Liver (tissue), 9 donors: ENCODE measurements around the gene DAAM1. TPM values are rescaled to one million over a fixed set of nuclear protein-coding genes. Genes with fewer than 3 reads are reported as not detected.

ENCODE experiments used
- DNase-seq: peaks from one replicate; pipeline ENCODE4 v3.0.0-alpha.2; 2017; ENCODE audit warnings: low spot score
- H3K27ac ChIP-seq, 2 donors: one replicate each; pipeline ENCODE4 v1.7.0; 2013; ENCODE audit warnings: inconsistent platforms in 2 of 2, low read length in 2 of 2, control low read depth in 1 of 2, low read depth in 1 of 2, mild to moderate bottlenecking in 1 of 2
- H3K27me3 ChIP-seq, 4 donors: one replicate each; pipeline versions ENCODE4 v1.6.1 to v1.7.0; 2013; ENCODE audit warnings: low read length in 3 of 4, inconsistent platforms in 1 of 4, mild to moderate bottlenecking in 1 of 4, moderate library complexity in 1 of 4; ENCODE audit not compliant: control insufficient read depth in 4 of 4, insufficient read depth in 4 of 4
- H3K36me3 ChIP-seq, 4 donors: one replicate each; pipeline versions ENCODE4 v1.6.1 to v1.7.0; 2013; ENCODE audit warnings: low read length in 3 of 4, mild to moderate bottlenecking in 3 of 4, low read depth in 1 of 4, moderate library complexity in 1 of 4; ENCODE audit not compliant: control insufficient read depth in 4 of 4, insufficient read depth in 3 of 4
- H3K4me1 ChIP-seq, 4 donors: one replicate each; pipeline versions ENCODE4 v1.6.1 to v1.7.0; 2013; ENCODE audit warnings: low read length in 3 of 4, mild to moderate bottlenecking in 3 of 4, moderate library complexity in 1 of 4; ENCODE audit not compliant: control insufficient read depth in 4 of 4, insufficient read depth in 4 of 4
- H3K4me3 ChIP-seq, 3 donors: one replicate each; pipeline versions ENCODE4 v1.6.1 to v1.7.0; 2013; ENCODE audit warnings: low read length in 3 of 3, control low read depth in 1 of 3, low read depth in 1 of 3, mild to moderate bottlenecking in 1 of 3
- H3K9ac ChIP-seq, 2 donors: one replicate each; pipeline ENCODE4 v1.7.0; 2013; ENCODE audit warnings: low read length in 2 of 2, mild to moderate bottlenecking in 2 of 2, moderate library complexity in 2 of 2, control low read depth in 1 of 2, low read depth in 1 of 2
- H3K9me3 ChIP-seq, 4 donors: one replicate each; pipeline versions ENCODE4 v1.6.1 to v1.7.0; 2013; ENCODE audit warnings: low read length in 3 of 4; ENCODE audit not compliant: control insufficient read depth in 4 of 4
- CTCF ChIP-seq: fragments of 150-350 bp; IDR thresholded peaks from 2 replicates; pipeline ENCODE4 v1.5.1; 2017; ENCODE audit warnings: improper control_type of control experiment, low read depth, low read length; ENCODE audit not compliant: missing input control
- EGR1 ChIP-seq, 2 donors: IDR thresholded peaks; 2 replicates each; pipeline ENCODE4 v1.6.1; 2016 to 2018; ENCODE audit warnings: antibody characterized with exemption in 2 of 2, low read depth in 2 of 2
- FOXA1 ChIP-seq: IDR thresholded peaks from 2 replicates; pipeline ENCODE4 v1.6.1; 2016; ENCODE audit warnings: antibody characterized with exemption
- FOXA2 ChIP-seq: IDR thresholded peaks from 2 replicates; pipeline ENCODE4 v1.6.1; 2016; ENCODE audit warnings: antibody characterized with exemption
- GABPA ChIP-seq, 2 donors: IDR thresholded peaks in 1 of 2; conservative IDR thresholded peaks in 1 of 2; 2 replicates each; pipeline ENCODE4 v1.6.1; 2016; ENCODE audit warnings: antibody characterized with exemption in 2 of 2, mild to moderate bottlenecking in 1 of 2, moderate library complexity in 1 of 2
- HNF4A ChIP-seq, 2 donors: conservative IDR thresholded peaks; 2 replicates each; pipeline ENCODE4 v1.6.1; 2016; ENCODE audit warnings: antibody characterized with exemption in 2 of 2, mild to moderate bottlenecking in 2 of 2
- HNF4G ChIP-seq: IDR thresholded peaks from 2 replicates; pipeline ENCODE4 v1.6.1; 2016; ENCODE audit warnings: antibody characterized with exemption
- JUND ChIP-seq, 2 donors: IDR thresholded peaks; 2 replicates each; pipeline ENCODE4 v1.6.1; 2016; ENCODE audit warnings: antibody characterized with exemption in 2 of 2
- MAX ChIP-seq: IDR thresholded peaks from 2 replicates; pipeline ENCODE4 v1.6.1; 2016; ENCODE audit warnings: antibody characterized with exemption
- NR2F2 ChIP-seq: IDR thresholded peaks from 2 replicates; pipeline ENCODE4 v1.6.1; 2016; ENCODE audit warnings: antibody characterized with exemption
- RAD21 ChIP-seq, 2 donors: IDR thresholded peaks; 2 replicates each; pipeline ENCODE4 v1.6.1; 2016; ENCODE audit warnings: antibody characterized with exemption in 2 of 2, mild to moderate bottlenecking in 2 of 2
- REST ChIP-seq: IDR thresholded peaks from 2 replicates; pipeline ENCODE4 v1.6.1; 2016; ENCODE audit warnings: antibody characterized with exemption, mild to moderate bottlenecking
- RXRA ChIP-seq, 2 donors: IDR thresholded peaks; 2 replicates each; pipeline ENCODE4 v1.6.1; 2017 to 2018; ENCODE audit warnings: antibody characterized with exemption in 2 of 2, mild to moderate bottlenecking in 1 of 2
- SP1 ChIP-seq: IDR thresholded peaks from 2 replicates; pipeline ENCODE4 v1.6.1; 2018; ENCODE audit warnings: antibody characterized with exemption, mild to moderate bottlenecking
- TAF1 ChIP-seq: conservative IDR thresholded peaks from 2 replicates; pipeline ENCODE4 v1.6.1; 2016; ENCODE audit warnings: antibody characterized with exemption, mild to moderate bottlenecking
- YY1 ChIP-seq: IDR thresholded peaks from 2 replicates; pipeline ENCODE4 v1.6.1; 2016; ENCODE audit warnings: antibody characterized with exemption, mild to moderate bottlenecking
- ZBTB33 ChIP-seq: IDR thresholded peaks from 2 replicates; pipeline ENCODE4 v1.6.1; 2016; ENCODE audit warnings: antibody characterized with exemption
- WGBS: extraction: QIAGEN DNeasy Blood & Tissue Kit; methylation state at CpG from one replicate; pipeline ENCODE4 v1.1.7; 2013; 5-methylcytosine and 5-hydroxymethylcytosine counted together
- polyA plus RNA-seq, 2 donors: library from polyadenylated mRNA; stranded (reverse) in 1 of 2; unstranded in 1 of 2; fragments of 200-250 nt in 1 of 2; fragments of >200 nt in 1 of 2; fragmentation: Nextera tagmentation in 1 of 2; extraction: Ambion mirVana in 1 of 2; gene quantifications; one replicate each; pipeline versions ENCODE4 v1.2.1 to v1.2.3, GENCODE V29; 2013 to 2015
- total RNA-seq, 2 donors: library from RNA; depleted of rRNA; stranded (reverse); fragments of >200 nt; gene quantifications; one replicate each; pipeline ENCODE4 v1.2.3, GENCODE V29; 2014
- TF ChIP-seq, protein P1 (sequence below): IDR thresholded peaks from 2 replicates; pipeline ENCODE4 v1.6.1; 2016; ENCODE audit warnings: antibody characterized with exemption
- donor health status: healthy.
- donor health status: healthy.
- donor health status: healthy.
- donor health status: healthy.
- donor health status: healthy.

DAAM1 gene
- total and polyA plus RNA-seq, 4 donors: 9.5 to 28.4 (median 18.5) TPM

DNA sequence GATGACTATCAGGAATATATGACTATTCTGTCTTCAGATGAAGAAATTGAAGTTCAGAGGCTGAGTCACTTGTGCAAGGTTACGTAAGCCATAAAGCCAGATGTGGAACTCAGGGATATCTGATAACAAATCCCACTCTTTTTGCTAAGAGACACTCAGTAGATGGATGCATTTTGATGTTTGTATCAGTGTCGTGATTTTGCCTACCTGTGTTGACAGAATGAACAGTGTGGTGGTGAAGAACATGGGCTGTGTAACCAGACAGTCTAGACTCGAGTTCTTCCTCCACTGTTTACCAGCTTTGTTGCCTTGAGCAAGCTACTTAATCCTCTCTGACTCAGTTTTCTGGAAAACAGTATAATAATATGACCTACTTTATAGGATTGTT lies 93.9 kb downstream of the DAAM1 start:
- Histone ChIP-seq H3K36me3 (peaks cover 0 to 3% (median 0%) of the 10 kb centered on the region in 4 donors), H3K9ac (no peak overlapping the region), H3K27ac (no peak overlapping the region), H3K9me3 (no peaks in the 10 kb centered on the region), H3K27me3 (no peaks in the 10 kb centered on the region), H3K4me3 (no peak overlapping the region), H3K4me1 (peaks cover 5 to 18% (median 17%) of the 10 kb centered on the region in 4 donors)
- no peak for DNase-seq
- 93% methylated on average over 3 of the region's 3 CpGs for WGBS
- TF ChIP-seq FOXA1 (no peak), FOXA2 (no peak), ZBTB33 (no peak), EGR1 (IDR thresholded peaks at IDR 0.05; ENCODE audit: low read depth in 2 of 2) (no peak), RAD21 (IDR thresholded peaks at IDR 0.05) (no peak), HNF4G (no peak), CTCF (no peak)
- TF ChIP-seq, protein P1, sequence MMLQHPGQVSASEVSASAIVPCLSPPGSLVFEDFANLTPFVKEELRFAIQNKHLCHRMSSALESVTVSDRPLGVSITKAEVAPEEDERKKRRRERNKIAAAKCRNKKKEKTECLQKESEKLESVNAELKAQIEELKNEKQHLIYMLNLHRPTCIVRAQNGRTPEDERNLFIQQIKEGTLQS: no peak

DNA sequence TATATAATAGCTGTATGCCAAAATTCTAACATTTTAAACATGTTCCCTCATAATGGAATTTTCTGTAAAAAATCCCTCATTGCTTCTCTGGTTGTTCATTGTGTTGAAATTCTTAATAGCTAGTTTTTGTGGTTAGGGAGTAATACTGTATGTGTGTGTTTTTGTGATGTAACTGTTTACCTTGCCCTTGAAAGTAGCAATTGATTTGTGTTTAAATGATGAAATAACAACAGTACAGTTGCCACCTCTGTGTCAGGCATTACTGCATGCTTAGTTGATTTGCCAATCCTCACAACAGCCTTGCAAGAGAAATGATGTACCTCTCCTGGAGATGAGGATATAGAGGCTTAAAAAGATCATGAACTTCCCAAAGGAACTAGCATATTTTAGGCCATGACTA lies 94.9 kb downstream of the DAAM1 start:
- no peak overlapping the region for H3K4me3 ChIP-seq

More for the DNA sequence above, 94.9 kb downstream of the DAAM1 start:
- TF ChIP-seq REST (peak; percentile 29), YY1 (peak; percentile 34), NR2F2 (no peak), JUND (IDR thresholded peaks at IDR 0.05) (no peak), SP1 (peak; percentile 46), CTCF (no peak), FOXA2 (peak; percentile 81), FOXA1 (peak; percentile 68), MAX (peak; percentile 46), GABPA (IDR thresholded peaks at IDR 0.05 in 1 of 2, conservative IDR thresholded peaks at IDR 0.05 in 1 of 2) (peak in 1 of 2 donors; percentile 10), ZBTB33 (peak; percentile 63), RAD21 (IDR thresholded peaks at IDR 0.05) (peak; percentile 48 to 60), RXRA (IDR thresholded peaks at IDR 0.05) (peak; percentile 49 to 77), HNF4A (conservative IDR thresholded peaks at IDR 0.05) (peak; percentile 63 to 76), HNF4G (no peak), TAF1 (no peak), EGR1 (IDR thresholded peaks at IDR 0.05; ENCODE audit: low read depth in 2 of 2) (no peak)
- TF ChIP-seq, protein P1: peak; percentile 86
- Histone ChIP-seq H3K27me3 (no peaks in the 10 kb centered on the region), H3K9me3 (no peaks in the 10 kb centered on the region), H3K36me3 (peaks cover 0 to 3% (median 0%) of the 10 kb centered on the region in 4 donors), H3K9ac (no peak overlapping the region), H3K27ac (no peak overlapping the region), H3K4me1 (peaks cover 5 to 18% (median 17%) of the 10 kb centered on the region in 4 donors)
- no peak for DNase-seq
